GM13977 (cell line): ENCODE measurements around the gene METTL1.

ENCODE experiments used
- DNase-seq: peaks from one replicate; pipeline ENCODE4 v3.0.0; 2012; ENCODE audit warnings: low spot score
- CTCF ChIP-seq: IDR thresholded peaks from 2 replicates; pipeline ENCODE4 v1.5.1; 2012; ENCODE audit warnings: mild to moderate bottlenecking, control low read depth; ENCODE audit not compliant: insufficient read depth; ENCODE audit errors: extremely low read depth, missing control alignments
- in situ Hi-C: fragments of 300-500 bp; cut with MboI; formaldehyde crosslinking; loops from one replicate; pipeline ENCODE4 v1.12.0; 2022; ENCODE audit warnings: low sequenced_read_pairs, low pct_unique_long_range_greater_than_20kb, mixed read lengths, inconsistent platforms; ENCODE audit not compliant: unreplicated experiment

Gene METTL1

GRCh38 chr12:57815177-57816000 lies 43.5 kb upstream of the METTL1 start:
- DNase-seq = no peak
- no peak for TF ChIP-seq CTCF
- in situ Hi-C loops = no loop called here

GRCh38 chr12:57813971-57814772 lies 42.3 kb upstream of the METTL1 start:
- TF ChIP-seq CTCF = no peak
- in situ Hi-C loops = no loop called here
- DNase-seq = no peak

- in situ Hi-C loops = no loop called here
- DNase-seq = no peak
- no peak for TF ChIP-seq CTCF
Measured at GRCh38 chr12:57813111-57813970, 41.4 kb upstream of the METTL1 start.

GRCh38 chr12:57811028-57811755 lies 39.3 kb upstream of the METTL1 start:
- no peak for TF ChIP-seq CTCF
- DNase-seq = no peak
- in situ Hi-C loops = no loop called here

- in situ Hi-C loops = no loop called here
- DNase-seq = no peak
- TF ChIP-seq CTCF = no peak
Measured at GRCh38 chr12:57810450-57810849, 38.5 kb upstream of the METTL1 start.
